Hepatocyte (in vitro differentiated cells): ENCODE data around the gene KIRREL3.

ENCODE experiments used
- CTCF ChIP-seq: fragments of 200-600 bp; sonication (generic); IDR thresholded peaks from 2 replicates; pipeline ENCODE4 v1.5.1; 2016; ENCODE audit warnings: antibody characterized with exemption, mild to moderate bottlenecking; ENCODE audit not compliant: poor library complexity
- EZH2 ChIP-seq: fragments of 200-600 bp; sonication (generic); IDR thresholded peaks from 2 replicates; pipeline ENCODE4 v1.6.1; 2016; ENCODE audit warnings: antibody characterized with exemption, mild to moderate bottlenecking, borderline replicate concordance

GRCh38 chr11:126627421-126627820, 373.1 kb downstream of the KIRREL3 start:
- TF ChIP-seq EZH2 = no peak
- no peak for TF ChIP-seq CTCF
